ENCODE data around the gene DCHS2. TPM values are rescaled to one million over a fixed set of nuclear protein-coding genes. Genes with fewer than 3 reads are reported as not detected.

The DCHS2 gene
- total and polyA plus RNA-seq, 10 of the 15 experiments (the other 5 are each of a cell fraction or from before 2014, with no cell fraction given), result 0.01 to 0.31 (median 0.06) TPM; not detected in 3

GRCh38 chr4:154485127-154485773, 6.3 kb downstream of the DCHS2 start:
- H3K4me2 ChIP-seq (ENCODE audit: control insufficient read depth, insufficient read depth), result no peak overlapping the region; the same call in 1 of the 2 replicates
- ChIA-PET POLR2A (no interaction called here), SMC1A (ENCODE audit: uncharacterized antibody, unreplicated experiment) (no interaction called here), RAD21 (ENCODE audit: unreplicated experiment) (no interaction called here), CTCF (interaction anchor here (0.6 to 1.7 kb wide), 3 partner anchors 12 to 843 kb away, joined by 3 to 4 read pairs (median 4); no protein-coding TSS in a partner anchor)
- DNase-seq (ENCODE audit: low read depth, low spot score) (peak; percentile 41), FAIRE-seq (peak; percentile 52), ATAC-seq (peak; percentile 99)
- no peaks in the 10 kb centered on the region for H3K79me2 ChIP-seq (ENCODE audit: control insufficient read depth, insufficient read depth, low read length)
- H3K9ac ChIP-seq (ENCODE audit: control insufficient read depth, insufficient read depth, low read length), result no peak overlapping the region
- no peaks in the 10 kb centered on the region for H4K20me1 ChIP-seq (ENCODE audit: control insufficient read depth, insufficient read depth)
- WGBS (ENCODE audit: insufficient coverage, insufficient replicate concordance, low lambda C conversion rate, missing lambda C conversion rate), result 1% methylated on average over 4 of the region's 4 CpGs
- intact Hi-C loops (cut with micrococcal nuclease; ENCODE audit: unreplicated experiment), result no loop called here
- no peaks in the 10 kb centered on the region for H3K36me3 ChIP-seq (ENCODE audit: control insufficient read depth in 2 of 2, insufficient read depth in 2 of 2, low read length in 1 of 2)
- H3K9me3 ChIP-seq (replicated peaks; ENCODE audit: control insufficient read depth, insufficient read depth, low read length), result no peaks in the 10 kb centered on the region; the same call in 2 of the 3 replicates
- in situ Hi-C loops (cut with MboI), result no loop called here
- H3K4me3 ChIP-seq, result no peak overlapping the region
- H3K27ac ChIP-seq (ENCODE audit: control insufficient read depth, insufficient read depth), result no peak overlapping the region
- no TSS peak for BruUV-seq (replicated peaks)
- peaks cover 0 to 3% of the 10 kb centered on the region in 2 experiments; a peak in 2 of 4 replicates for H3K27me3 ChIP-seq (replicated peaks in 1 of 2; ENCODE audit: control insufficient read depth in 2 of 2, insufficient read depth in 2 of 2, low read length in 1 of 2)
- H2AFZ ChIP-seq (ENCODE audit: control insufficient read depth, low read depth, low read length), result no peak overlapping the region
- H3K4me1 ChIP-seq (ENCODE audit: control insufficient read depth, insufficient read depth, low read length), result peaks cover 7% of the 10 kb centered on the region; the same call in 1 of the 2 replicates
- TF ChIP-seq NKRF (conservative IDR thresholded peaks at IDR 0.05) (0 out of 2 replicates have a peak, but pooled peaks have one; percentile 25), SRF (IDR thresholded peaks at IDR 0.05; ENCODE audit: low read depth in 2 of 2, low read length in 2 of 2) (no peak), JUNB (IDR thresholded peaks at IDR 0.05) (peak; percentile 48), FOXM1 (IDR thresholded peaks at IDR 0.05; ENCODE audit: low read depth, low read length) (no peak), CREB1 (IDR thresholded peaks at IDR 0.05; ENCODE audit: low read depth) (no peak), POLR2AphosphoS2 (IDR thresholded peaks at IDR 0.05; ENCODE audit: low read depth, low read length) (no peak), RUNX3 (IDR thresholded peaks at IDR 0.05; ENCODE audit: low read length) (peak; percentile 66), BCL11A (IDR thresholded peaks at IDR 0.05; ENCODE audit: low read depth, low read length) (peak; percentile 71), CBX3 (IDR thresholded peaks at IDR 0.05; ENCODE audit: borderline replicate concordance, low read depth) (no peak), RFX5 (IDR thresholded peaks at IDR 0.05; ENCODE audit: low read depth, low read length) (no peak), DPF2 (IDR thresholded peaks at IDR 0.05) (peak; percentile 89), ZNF207 (IDR thresholded peaks at IDR 0.05; ENCODE audit: borderline replicate concordance) (no peak), FOXK2 (IDR thresholded peaks at IDR 0.05) (no peak), IRF4 (IDR thresholded peaks at IDR 0.05; ENCODE audit: low read depth, low read length) (peak; percentile 68), ZBED1 (IDR thresholded peaks at IDR 0.05; ENCODE audit: borderline replicate concordance) (no peak), IKZF1 (conservative IDR thresholded peaks at IDR 0.05) (peak; percentile 88), RBBP5 (conservative IDR thresholded peaks at IDR 0.05) (no peak), BHLHE40 (IDR thresholded peaks at IDR 0.05; ENCODE audit: borderline replicate concordance in 1 of 2, low read depth in 2 of 2, low read length in 1 of 2) (peak in 1 of 2 experiments; percentile 29; a peak in 2 of 4 replicates), BCLAF1 (IDR thresholded peaks at IDR 0.05) (no peak), RELB (IDR thresholded peaks at IDR 0.05; ENCODE audit: low read depth) (peak; percentile 63; the same call in 1 of the 2 replicates)

Measured in GM12878 (cell line).